GM12892 (cell line): Measurements from ENCODE around the gene HBM.
"Not testable (repeated sequence)": the region's sequence is repeated elsewhere in the genome, so short reads cannot be mapped to it uniquely, and the experiment has no call there.

Source experiments
- DNase-seq: peaks from one replicate; pipeline ENCODE4 v3.0.0; 2011; ENCODE audit not compliant: insufficient read length
- FAIRE-seq: peaks from 2 replicates; lab custom pipeline; 2011; peaks lifted over from hg19 to GRCh38; lab: Jason Lieb, UNC
- POLR2A ChIP-seq: IDR thresholded peaks from 2 replicates; pipeline ENCODE4 v1.6.1; 2011; ENCODE audit warnings: low read depth, low read length, control low read depth
- POLR2AphosphoS5 ChIP-seq: IDR thresholded peaks from 2 replicates; pipeline ENCODE4 v1.6.1; 2011; ENCODE audit warnings: low read depth, low read length, control low read depth
- TAF1 ChIP-seq: IDR thresholded peaks from 2 replicates; pipeline ENCODE4 v1.6.1; 2011; ENCODE audit warnings: low read depth, mild to moderate bottlenecking, control low read depth, low read length, borderline replicate concordance

The HBM gene

DNA sequence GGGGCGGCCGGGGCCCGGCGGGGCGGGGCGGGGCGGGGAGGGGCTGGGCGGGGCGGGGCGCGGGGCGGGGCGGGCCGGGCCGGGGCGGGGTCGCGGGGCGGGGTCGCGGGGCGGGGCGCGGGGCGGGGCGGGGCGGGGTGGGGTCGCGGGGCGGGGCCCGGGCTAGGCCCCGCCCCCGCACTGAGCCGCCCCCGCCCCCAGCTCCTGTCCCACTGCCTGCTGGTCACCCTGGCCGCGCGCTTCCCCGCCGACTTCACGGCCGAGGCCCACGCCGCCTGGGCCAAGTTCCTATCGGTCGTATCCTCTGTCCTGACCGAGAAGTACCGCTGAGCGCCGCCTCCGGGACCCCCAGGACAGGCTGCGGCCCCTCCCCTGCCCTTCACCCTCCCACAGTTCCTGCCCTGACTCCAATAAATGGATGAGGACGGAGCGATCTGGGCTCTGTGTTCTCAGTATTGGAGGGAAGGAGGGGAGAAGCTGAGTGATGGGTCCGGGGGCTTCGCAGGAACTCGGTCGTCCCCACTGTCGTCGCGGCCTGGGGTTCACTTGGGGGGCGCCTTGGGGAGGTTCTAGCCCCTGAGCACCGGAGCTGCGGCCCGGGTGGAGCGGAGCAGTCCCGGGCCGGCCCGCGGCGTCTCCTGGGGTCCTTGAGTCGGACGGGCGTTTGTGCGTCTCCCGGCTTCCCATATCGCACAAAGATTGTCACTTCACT lies 795 bp upstream of the HBM start:
- FAIRE-seq (no peak), DNase-seq (no peak)
- TF ChIP-seq POLR2AphosphoS5 (no peak), TAF1 (no peak), POLR2A (no peak)

DNA sequence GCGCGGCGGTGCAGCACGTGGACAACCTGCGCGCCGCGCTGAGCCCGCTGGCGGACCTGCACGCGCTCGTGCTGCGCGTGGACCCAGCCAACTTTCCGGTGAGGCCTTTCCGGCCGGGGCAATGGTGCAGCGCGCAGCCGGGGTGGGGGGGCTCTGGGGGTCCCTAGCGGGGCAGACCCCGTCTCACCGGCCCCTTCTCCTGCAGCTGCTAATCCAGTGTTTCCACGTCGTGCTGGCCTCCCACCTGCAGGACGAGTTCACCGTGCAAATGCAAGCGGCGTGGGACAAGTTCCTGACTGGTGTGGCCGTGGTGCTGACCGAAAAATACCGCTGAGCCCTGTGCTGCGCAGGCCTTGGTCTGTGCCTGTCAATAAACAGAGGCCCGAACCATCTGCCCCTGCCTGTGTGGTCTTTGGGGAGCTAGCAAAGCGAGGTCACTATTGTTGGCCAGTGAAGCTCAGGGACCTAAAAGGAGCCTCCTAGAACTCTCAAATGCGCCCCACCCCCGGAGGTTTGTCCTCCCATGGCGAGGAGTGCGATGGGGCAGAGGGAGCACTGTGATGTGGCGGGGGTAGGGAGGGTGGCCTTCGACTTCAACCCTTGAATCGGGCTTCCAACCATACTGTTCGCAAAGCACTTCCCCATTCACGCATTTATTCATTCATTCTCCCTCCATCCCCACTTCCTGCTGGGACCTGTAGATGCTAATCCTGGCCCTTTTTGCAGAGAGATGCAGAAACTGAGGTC lies 770 bp downstream of the HBM start:
- no peak for TF ChIP-seq POLR2A
- no peak for TF ChIP-seq TAF1
- no peak for DNase-seq
- FAIRE-seq, result no peak

DNA sequence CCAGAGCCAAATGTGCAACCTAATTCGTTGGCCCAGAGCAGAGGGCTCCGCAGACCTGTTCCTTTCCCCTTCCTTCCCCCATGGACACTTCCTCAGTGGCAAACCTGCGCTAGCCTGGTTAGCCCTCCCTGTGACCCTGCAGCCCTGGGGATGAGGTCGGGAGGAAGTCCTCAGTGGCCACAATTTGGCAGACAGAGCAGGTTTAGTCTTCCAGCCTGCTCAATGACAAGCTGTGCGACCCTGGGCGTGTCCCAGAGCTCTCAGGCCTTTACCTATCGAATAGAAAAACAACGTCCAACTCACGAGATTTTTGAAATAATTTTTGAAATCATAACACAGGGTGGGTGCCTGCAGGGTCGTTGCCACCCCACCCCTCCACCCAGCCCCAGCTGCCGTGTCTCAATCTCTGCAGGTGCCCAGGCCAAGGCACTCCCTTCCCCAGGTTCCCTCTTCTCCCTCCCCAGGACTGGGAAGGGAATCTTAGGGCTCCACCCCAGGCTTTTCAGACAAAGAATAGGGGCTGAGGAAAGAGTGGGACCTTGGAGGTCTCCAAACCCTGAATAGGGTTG lies 1.4 kb downstream of the HBM start:
- no peak for TF ChIP-seq TAF1
- TF ChIP-seq POLR2A, result no peak
- FAIRE-seq, result no peak
- no peak for DNase-seq

DNA sequence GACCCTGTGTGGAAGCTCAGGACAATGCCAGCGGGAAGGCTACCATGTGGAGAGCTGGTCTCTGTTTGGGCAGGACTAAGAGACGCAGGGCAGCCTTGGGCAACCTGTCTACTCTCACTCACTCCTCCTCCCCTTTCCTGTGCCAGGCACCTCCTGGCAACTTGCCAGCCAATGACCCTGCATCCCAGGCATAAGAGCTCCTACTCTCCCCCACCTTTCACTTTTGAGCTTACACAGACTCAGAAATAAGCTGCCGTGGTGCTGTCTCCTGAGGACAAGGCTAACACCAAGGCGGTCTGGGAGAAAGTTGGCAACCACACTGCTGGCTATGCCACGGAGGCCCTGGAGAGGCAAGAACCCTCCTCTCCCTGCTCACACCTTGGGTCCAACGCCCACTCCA lies 2.6 kb downstream of the HBM start:
- TF ChIP-seq POLR2A, result no peak
- no peak for FAIRE-seq
- DNase-seq, result no peak

DNA sequence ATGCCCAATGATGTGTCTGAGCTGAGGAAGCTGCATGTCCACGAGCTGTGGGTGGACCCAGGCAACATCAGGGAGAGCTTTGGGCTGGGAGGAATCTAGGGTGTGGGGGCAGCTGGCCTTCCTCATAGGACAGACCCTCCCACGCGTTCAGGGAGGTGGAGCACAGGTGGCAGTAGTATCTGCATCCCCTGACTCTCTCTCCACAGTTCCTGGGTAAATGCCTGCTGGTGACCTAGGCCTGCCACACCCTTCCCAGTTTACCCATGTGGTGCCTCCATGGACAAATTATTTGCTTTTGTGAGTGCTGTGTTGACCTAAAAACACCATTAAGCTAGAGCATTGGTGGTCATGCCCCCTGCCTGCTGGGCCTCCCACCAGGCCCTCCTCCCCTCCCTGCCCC lies 3.2 kb downstream of the HBM start:
- no peak for DNase-seq
- FAIRE-seq, result no peak
- TF ChIP-seq POLR2AphosphoS5 (no peak), POLR2A (no peak), TAF1 (no peak)

DNA sequence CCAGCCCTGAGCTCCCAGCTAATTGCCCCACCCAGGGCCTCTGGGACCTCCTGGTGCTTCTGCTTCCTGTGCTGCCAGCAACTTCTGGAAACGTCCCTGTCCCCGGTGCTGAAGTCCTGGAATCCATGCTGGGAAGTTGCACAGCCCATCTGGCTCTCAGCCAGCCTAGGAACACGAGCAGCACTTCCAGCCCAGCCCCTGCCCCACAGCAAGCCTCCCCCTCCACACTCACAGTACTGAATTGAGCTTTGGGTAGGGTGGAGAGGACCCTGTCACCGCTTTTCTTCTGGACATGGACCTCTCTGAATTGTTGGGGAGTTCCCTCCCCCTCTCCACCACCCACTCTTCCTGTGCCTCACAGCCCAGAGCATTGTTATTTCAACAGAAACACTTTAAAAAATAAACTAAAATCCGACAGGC lies 4.3 kb downstream of the HBM start:
- DNase-seq, FAIRE-seq: not testable (repeated sequence)

DNA sequence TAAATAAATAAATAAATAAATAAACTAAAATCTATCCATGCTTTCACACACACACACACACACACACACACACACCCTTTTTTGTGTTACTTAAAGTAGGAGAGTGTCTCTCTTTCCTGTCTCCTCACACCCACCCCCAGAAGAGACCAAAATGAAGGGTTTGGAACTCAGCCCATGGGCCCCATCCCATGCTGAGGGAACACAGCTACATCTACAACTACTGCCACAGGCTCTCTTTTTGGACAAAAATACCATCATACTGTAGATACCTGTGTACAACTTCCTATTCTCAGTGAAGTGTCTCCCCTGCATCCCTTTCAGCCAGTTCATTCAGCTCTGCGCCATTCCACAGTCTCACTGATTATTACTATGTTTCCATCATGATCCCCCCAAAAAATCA lies 5.0 kb downstream of the HBM start:
- DNase-seq, result no peak
- no peak for FAIRE-seq
- TF ChIP-seq TAF1 (no peak), POLR2A (no peak), POLR2AphosphoS5 (no peak)

DNA sequence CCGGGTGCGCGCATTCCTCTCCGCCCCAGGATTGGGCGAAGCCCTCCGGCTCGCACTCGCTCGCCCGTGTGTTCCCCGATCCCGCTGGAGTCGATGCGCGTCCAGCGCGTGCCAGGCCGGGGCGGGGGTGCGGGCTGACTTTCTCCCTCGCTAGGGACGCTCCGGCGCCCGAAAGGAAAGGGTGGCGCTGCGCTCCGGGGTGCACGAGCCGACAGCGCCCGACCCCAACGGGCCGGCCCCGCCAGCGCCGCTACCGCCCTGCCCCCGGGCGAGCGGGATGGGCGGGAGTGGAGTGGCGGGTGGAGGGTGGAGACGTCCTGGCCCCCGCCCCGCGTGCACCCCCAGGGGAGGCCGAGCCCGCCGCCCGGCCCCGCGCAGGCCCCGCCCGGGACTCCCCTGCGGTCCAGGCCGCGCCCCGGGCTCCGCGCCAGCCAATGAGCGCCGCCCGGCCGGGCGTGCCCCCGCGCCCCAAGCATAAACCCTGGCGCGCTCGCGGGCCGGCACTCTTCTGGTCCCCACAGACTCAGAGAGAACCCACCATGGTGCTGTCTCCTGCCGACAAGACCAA lies 6.7 kb downstream of the HBM start, which contains the start of gene HBA2:
TSS of gene HBA2 (plus strand) at position 503 of the 568 bp plus-strand sequence. CDS start at position 540, 37 bp downstream.
- FAIRE-seq, DNase-seq: not testable (repeated sequence)

DNA sequence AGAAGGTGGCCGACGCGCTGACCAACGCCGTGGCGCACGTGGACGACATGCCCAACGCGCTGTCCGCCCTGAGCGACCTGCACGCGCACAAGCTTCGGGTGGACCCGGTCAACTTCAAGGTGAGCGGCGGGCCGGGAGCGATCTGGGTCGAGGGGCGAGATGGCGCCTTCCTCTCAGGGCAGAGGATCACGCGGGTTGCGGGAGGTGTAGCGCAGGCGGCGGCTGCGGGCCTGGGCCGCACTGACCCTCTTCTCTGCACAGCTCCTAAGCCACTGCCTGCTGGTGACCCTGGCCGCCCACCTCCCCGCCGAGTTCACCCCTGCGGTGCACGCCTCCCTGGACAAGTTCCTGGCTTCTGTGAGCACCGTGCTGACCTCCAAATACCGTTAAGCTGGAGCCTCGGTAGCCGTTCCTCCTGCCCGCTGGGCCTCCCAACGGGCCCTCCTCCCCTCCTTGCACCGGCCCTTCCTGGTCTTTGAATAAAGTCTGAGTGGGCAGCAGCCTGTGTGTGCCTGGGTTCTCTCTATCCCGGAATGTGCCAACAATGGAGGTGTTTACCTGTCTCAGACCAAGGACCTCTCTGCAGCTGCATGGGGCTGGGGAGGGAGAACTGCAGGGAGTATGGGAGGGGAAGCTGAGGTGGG lies 7.6 kb downstream of the HBM start:
- FAIRE-seq, DNase-seq: not testable (repeated sequence)

DNA sequence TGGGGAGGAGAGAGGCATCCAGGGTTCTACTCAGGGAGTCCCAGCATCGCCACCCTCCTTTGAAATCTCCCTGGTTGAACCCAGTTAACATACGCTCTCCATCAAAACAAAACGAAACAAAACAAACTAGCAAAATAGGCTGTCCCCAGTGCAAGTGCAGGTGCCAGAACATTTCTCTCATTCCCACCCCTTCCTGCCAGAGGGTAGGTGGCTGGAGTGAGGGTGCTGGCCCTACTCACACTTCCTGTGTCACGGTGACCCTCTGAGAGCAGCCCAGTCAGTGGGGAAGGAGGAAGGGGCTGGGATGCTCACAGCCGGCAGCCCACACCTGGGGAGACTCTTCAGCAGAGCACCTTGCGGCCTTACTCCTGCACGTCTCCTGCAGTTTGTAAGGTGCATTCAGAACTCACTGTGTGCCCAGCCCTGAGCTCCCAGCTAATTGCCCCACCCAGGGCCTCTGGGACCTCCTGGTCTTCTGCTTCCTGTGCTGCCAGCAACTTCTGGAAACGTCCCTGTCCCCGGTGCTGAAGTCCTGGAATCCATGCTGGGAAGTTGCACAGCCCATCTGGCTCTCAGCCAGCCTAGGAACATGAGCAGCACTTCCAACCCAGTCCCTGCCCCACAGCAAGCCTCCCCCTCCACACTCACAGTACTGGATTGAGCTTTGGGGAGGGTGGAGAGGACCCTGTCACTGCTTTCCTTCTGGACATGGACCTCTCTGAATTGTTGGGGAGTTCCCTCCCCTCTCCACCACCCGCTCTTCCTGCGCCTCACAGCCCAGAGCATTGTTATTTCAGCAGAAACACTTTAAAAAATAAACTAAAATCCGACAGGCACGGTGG lies 8.4 kb downstream of the HBM start:
- DNase-seq, FAIRE-seq: not testable (repeated sequence)

DNA sequence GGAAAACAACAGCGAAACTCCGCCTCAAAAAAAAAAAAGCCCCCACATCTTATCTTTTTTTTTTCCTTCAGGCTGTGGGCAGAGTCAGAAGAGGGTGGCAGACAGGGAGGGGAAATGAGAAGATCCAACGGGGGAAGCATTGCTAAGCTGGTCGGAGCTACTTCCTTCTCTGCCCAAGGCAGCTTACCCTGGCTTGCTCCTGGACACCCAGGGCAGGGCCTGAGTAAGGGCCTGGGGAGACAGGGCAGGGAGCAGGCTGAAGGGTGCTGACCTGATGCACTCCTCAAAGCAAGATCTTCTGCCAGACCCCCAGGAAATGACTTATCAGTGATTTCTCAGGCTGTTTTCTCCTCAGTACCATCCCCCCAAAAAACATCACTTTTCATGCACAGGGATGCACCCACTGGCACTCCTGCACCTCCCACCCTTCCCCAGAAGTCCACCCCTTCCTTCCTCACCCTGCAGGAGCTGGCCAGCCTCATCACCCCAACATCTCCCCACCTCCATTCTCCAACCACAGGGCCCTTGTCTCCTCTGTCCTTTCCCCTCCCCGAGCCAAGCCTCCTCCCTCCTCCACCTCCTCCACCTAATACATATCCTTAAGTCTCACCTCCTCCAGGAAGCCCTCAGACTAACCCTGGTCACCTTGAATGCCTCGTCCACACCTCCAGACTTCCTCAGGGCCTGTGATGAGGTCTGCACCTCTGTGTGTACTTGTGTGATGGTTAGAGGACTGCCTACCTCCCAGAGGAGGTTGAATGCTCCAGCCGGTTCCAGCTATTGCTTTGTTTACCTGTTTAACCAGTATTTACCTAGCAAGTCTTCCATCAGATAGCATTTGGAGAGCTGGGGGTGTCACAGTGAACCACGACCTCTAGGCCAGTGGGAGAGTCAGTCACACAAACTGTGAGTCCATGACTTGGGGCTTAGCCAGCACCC lies 9.5 kb downstream of the HBM start:
- no peak for TF ChIP-seq POLR2A
- no peak for TF ChIP-seq POLR2AphosphoS5
- TF ChIP-seq TAF1, result no peak
- DNase-seq, result no peak
- no peak for FAIRE-seq

DNA sequence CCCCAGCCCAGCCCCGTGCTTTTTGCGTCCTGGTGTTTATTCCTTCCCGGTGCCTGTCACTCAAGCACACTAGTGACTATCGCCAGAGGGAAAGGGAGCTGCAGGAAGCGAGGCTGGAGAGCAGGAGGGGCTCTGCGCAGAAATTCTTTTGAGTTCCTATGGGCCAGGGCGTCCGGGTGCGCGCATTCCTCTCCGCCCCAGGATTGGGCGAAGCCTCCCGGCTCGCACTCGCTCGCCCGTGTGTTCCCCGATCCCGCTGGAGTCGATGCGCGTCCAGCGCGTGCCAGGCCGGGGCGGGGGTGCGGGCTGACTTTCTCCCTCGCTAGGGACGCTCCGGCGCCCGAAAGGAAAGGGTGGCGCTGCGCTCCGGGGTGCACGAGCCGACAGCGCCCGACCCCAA lies 10.2 kb downstream of the HBM start:
- FAIRE-seq, DNase-seq: not testable (repeated sequence)

DNA sequence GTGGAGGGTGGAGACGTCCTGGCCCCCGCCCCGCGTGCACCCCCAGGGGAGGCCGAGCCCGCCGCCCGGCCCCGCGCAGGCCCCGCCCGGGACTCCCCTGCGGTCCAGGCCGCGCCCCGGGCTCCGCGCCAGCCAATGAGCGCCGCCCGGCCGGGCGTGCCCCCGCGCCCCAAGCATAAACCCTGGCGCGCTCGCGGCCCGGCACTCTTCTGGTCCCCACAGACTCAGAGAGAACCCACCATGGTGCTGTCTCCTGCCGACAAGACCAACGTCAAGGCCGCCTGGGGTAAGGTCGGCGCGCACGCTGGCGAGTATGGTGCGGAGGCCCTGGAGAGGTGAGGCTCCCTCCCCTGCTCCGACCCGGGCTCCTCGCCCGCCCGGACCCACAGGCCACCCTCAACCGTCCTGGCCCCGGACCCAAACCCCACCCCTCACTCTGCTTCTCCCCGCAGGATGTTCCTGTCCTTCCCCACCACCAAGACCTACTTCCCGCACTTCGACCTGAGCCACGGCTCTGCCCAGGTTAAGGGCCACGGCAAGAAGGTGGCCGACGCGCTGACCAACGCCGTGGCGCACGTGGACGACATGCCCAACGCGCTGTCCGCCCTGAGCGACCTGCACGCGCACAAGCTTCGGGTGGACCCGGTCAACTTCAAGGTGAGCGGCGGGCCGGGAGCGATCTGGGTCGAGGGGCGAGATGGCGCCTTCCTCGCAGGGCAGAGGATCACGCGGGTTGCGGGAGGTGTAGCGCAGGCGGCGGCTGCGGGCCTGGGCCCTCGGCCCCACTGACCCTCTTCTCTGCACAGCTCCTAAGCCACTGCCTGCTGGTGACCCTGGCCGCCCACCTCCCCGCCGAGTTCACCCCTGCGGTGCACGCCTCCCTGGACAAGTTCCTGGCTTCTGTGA lies 11.0 kb downstream of the HBM start, which contains the start of gene HBA1:
TSS of gene HBA1 (plus strand) at position 204 of the 906 bp plus-strand sequence. CDS start at position 241, 37 bp downstream.
- not testable (repeated sequence) for FAIRE-seq, DNase-seq
